ENCODE data around the gene C9orf152. TPM values are rescaled to one million over a fixed set of nuclear protein-coding genes. Genes with fewer than 3 reads are reported as not detected.
A peak's percentile ranks its signal among the peaks of the same experiment; 100 is the strongest.

C9orf152 gene
- total and polyA plus RNA-seq, 2 of the 13 experiments (the other 11 are each of a cell fraction or from before 2014, with no cell fraction given), result 0.24 to 0.48 TPM

GRCh38 chr9:110255463-110256379, 47.8 kb upstream of the C9orf152 start (continued):
- TF ChIP-seq ZNF451 (CRISPR knock-in tag; IDR thresholded peaks at IDR 0.05) (no peak; the same call in 1 of the 2 replicates), ZNF275 (CRISPR knock-in tag; IDR thresholded peaks at IDR 0.05; ENCODE audit: borderline replicate concordance) (peak; percentile 89), EEA1 (CRISPR knock-in tag; IDR thresholded peaks at IDR 0.05; ENCODE audit: borderline replicate concordance) (no peak), ZBTB43 (CRISPR knock-in tag; conservative IDR thresholded peaks at IDR 0.05) (no peak; the same call in 1 of the 2 replicates), FOSL2 (CRISPR knock-in tag; IDR thresholded peaks at IDR 0.05) (no peak; the same call in 1 of the 2 replicates), NFRKB (IDR thresholded peaks at IDR 0.05) (no peak), ZNF766 (CRISPR knock-in tag; IDR thresholded peaks at IDR 0.05; ENCODE audit: borderline replicate concordance) (0 out of 2 replicates have a peak, but pooled peaks have one; percentile 36), NFYB (CRISPR knock-in tag; IDR thresholded peaks at IDR 0.05) (no peak), LCORL (IDR thresholded peaks at IDR 0.05) (no peak), LCORL (CRISPR knock-in tag; IDR thresholded peaks at IDR 0.05) (no peak; the same call in 1 of the 2 replicates), CEBPG (CRISPR knock-in tag; IDR thresholded peaks at IDR 0.05) (no peak), ZNF331 (CRISPR knock-in tag; IDR thresholded peaks at IDR 0.05) (no peak), ATAD3A (CRISPR knock-in tag; IDR thresholded peaks at IDR 0.05) (no peak), ZEB1 (IDR thresholded peaks at IDR 0.05; ENCODE audit: insufficient replicate concordance, low read depth) (no peak), AHR (CRISPR knock-in tag; IDR thresholded peaks at IDR 0.05) (no peak), MATR3 (CRISPR knock-in tag; IDR thresholded peaks at IDR 0.05) (no peak)
- TF ChIP-seq, protein P1, sequence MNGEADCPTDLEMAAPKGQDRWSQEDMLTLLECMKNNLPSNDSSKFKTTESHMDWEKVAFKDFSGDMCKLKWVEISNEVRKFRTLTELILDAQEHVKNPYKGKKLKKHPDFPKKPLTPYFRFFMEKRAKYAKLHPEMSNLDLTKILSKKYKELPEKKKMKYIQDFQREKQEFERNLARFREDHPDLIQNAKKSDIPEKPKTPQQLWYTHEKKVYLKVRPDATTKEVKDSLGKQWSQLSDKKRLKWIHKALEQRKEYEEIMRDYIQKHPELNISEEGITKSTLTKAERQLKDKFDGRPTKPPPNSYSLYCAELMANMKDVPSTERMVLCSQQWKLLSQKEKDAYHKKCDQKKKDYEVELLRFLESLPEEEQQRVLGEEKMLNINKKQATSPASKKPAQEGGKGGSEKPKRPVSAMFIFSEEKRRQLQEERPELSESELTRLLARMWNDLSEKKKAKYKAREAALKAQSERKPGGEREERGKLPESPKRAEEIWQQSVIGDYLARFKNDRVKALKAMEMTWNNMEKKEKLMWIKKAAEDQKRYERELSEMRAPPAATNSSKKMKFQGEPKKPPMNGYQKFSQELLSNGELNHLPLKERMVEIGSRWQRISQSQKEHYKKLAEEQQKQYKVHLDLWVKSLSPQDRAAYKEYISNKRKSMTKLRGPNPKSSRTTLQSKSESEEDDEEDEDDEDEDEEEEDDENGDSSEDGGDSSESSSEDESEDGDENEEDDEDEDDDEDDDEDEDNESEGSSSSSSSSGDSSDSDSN (CRISPR knock-in tag; IDR thresholded peaks at IDR 0.05), result peak; percentile 85
- TF ChIP-seq, protein P2, sequence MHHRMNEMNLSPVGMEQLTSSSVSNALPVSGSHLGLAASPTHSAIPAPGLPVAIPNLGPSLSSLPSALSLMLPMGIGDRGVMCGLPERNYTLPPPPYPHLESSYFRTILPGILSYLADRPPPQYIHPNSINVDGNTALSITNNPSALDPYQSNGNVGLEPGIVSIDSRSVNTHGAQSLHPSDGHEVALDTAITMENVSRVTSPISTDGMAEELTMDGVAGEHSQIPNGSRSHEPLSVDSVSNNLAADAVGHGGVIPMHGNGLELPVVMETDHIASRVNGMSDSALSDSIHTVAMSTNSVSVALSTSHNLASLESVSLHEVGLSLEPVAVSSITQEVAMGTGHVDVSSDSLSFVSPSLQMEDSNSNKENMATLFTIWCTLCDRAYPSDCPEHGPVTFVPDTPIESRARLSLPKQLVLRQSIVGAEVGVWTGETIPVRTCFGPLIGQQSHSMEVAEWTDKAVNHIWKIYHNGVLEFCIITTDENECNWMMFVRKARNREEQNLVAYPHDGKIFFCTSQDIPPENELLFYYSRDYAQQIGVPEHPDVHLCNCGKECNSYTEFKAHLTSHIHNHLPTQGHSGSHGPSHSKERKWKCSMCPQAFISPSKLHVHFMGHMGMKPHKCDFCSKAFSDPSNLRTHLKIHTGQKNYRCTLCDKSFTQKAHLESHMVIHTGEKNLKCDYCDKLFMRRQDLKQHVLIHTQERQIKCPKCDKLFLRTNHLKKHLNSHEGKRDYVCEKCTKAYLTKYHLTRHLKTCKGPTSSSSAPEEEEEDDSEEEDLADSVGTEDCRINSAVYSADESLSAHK (CRISPR knock-in tag; IDR thresholded peaks at IDR 0.05; ENCODE audit: borderline replicate concordance), result no peak
- TF ChIP-seq, protein P3, sequence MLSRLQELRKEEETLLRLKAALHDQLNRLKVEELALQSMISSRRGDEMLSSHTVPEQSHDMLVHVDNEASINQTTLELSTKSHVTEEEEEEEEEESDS (CRISPR knock-in tag; IDR thresholded peaks at IDR 0.05; ENCODE audit: borderline replicate concordance), result no peak
- TF ChIP-seq, protein P4, sequence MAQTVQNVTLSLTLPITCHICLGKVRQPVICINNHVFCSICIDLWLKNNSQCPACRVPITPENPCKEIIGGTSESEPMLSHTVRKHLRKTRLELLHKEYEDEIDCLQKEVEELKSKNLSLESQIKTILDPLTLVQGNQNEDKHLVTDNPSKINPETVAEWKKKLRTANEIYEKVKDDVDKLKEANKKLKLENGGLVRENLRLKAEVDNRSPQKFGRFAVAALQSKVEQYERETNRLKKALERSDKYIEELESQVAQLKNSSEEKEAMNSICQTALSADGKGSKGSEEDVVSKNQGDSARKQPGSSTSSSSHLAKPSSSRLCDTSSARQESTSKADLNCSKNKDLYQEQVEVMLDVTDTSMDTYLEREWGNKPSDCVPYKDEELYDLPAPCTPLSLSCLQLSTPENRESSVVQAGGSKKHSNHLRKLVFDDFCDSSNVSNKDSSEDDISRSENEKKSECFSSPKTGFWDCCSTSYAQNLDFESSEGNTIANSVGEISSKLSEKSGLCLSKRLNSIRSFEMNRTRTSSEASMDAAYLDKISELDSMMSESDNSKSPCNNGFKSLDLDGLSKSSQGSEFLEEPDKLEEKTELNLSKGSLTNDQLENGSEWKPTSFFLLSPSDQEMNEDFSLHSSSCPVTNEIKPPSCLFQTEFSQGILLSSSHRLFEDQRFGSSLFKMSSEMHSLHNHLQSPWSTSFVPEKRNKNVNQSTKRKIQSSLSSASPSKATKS (CRISPR knock-in tag; IDR thresholded peaks at IDR 0.05), result peak; percentile 44; the same call in 1 of the 2 replicates

Data from HepG2 (cell line).